ENCODE measurements around the gene MRPS27.
"Not testable (repeated sequence)": the region's sequence is repeated elsewhere in the genome, so short reads cannot be mapped to it uniquely, and the experiment has no call there.

The MRPS27 gene

GRCh38 chr5:72325566-72326305 is 5.7 kb upstream of the MRPS27 start:
- peak; percentile 65 for DNase-seq (ENCODE audit: low spot score)

GRCh38 chr5:72324189-72324825 is 4.3 kb upstream of the MRPS27 start:
- no peak for DNase-seq (ENCODE audit: low spot score)

GRCh38 chr5:72319435-72319975 is 535 bp downstream of the MRPS27 start:
- not testable (repeated sequence) for DNase-seq (ENCODE audit: low spot score)

- peak; percentile 10 for DNase-seq (ENCODE audit: low spot score)
Measured at GRCh38 chr5:72314571-72315172, 5.4 kb downstream of the MRPS27 start.

- no peak for DNase-seq (ENCODE audit: low spot score)
Measured at GRCh38 chr5:72313141-72313540, 6.9 kb downstream of the MRPS27 start.

GRCh38 chr5:72308853-72309191 is 11.2 kb downstream of the MRPS27 start:
- DNase-seq (ENCODE audit: low spot score) = no peak

- peak; percentile 99 for DNase-seq (ENCODE audit: low spot score)
Measured at GRCh38 chr5:72307968-72308852, 11.8 kb downstream of the MRPS27 start.

GRCh38 chr5:72307573-72307967 is 12.5 kb downstream of the MRPS27 start:
- DNase-seq (ENCODE audit: low spot score) = no peak

- DNase-seq (ENCODE audit: low spot score) = no peak
Measured at GRCh38 chr5:72305194-72306142, 14.6 kb downstream of the MRPS27 start.

- DNase-seq (ENCODE audit: low spot score) = no peak
Measured at GRCh38 chr5:72302171-72302570, 17.9 kb downstream of the MRPS27 start.

- DNase-seq (ENCODE audit: low spot score) = no peak
Measured at GRCh38 chr5:72301557-72301956, 18.5 kb downstream of the MRPS27 start.

- no peak for DNase-seq (ENCODE audit: low spot score)
Measured at GRCh38 chr5:72300590-72301339, 19.3 kb downstream of the MRPS27 start.

- DNase-seq (ENCODE audit: low spot score) = no peak
Measured at GRCh38 chr5:72298711-72299110, 21.3 kb downstream of the MRPS27 start.

GRCh38 chr5:72298136-72298535 is 21.9 kb downstream of the MRPS27 start:
- not testable (repeated sequence) for DNase-seq (ENCODE audit: low spot score)

GRCh38 chr5:72296256-72296655 is 23.8 kb downstream of the MRPS27 start:
- no peak for DNase-seq (ENCODE audit: low spot score)

- no peak for DNase-seq (ENCODE audit: low spot score)
Measured at GRCh38 chr5:72295539-72295938, 24.5 kb downstream of the MRPS27 start.

GRCh38 chr5:72294473-72294872 is 25.6 kb downstream of the MRPS27 start:
- DNase-seq (ENCODE audit: low spot score) = no peak

GRCh38 chr5:72293495-72294055 is 26.5 kb downstream of the MRPS27 start:
- no peak for DNase-seq (ENCODE audit: low spot score)

- DNase-seq (ENCODE audit: low spot score) = no peak
Measured at GRCh38 chr5:72292411-72292810, 27.6 kb downstream of the MRPS27 start.

GRCh38 chr5:72291601-72292000 is 28.4 kb downstream of the MRPS27 start:
- no peak for DNase-seq (ENCODE audit: low spot score)

All from GM03348 (cell line).